Lower leg skin (tissue), 4 donors: ENCODE results near the gene EPHA6. TPM values are rescaled to one million over a fixed set of nuclear protein-coding genes. Genes with fewer than 3 reads are reported as not detected.
"Not testable (repeated sequence)": the region's sequence is repeated elsewhere in the genome, so short reads cannot be mapped to it uniquely, and the experiment has no call there.

Source experiments
- DNase-seq, 2 donors: peaks; one replicate each; pipeline ENCODE4 v3.0.0-alpha.2; 2019; ENCODE audit warnings: low spot score in 2 of 2
- H3K4me3 ChIP-seq: fragments of 200-600 bp; sonication (generic); 2 replicates; pipeline ENCODE4 v1.5.1; 2017; ENCODE audit warnings: mild to moderate bottlenecking, low read depth; ENCODE audit not compliant: poor library complexity, severe bottlenecking
- CTCF ChIP-seq, 3 donors: fragments of 450-650 bp; IDR thresholded peaks; one replicate each; pipeline ENCODE4 v1.5.1; 2016; ENCODE audit warnings: antibody characterized with exemption in 3 of 3, mild to moderate bottlenecking in 3 of 3, moderate library complexity in 2 of 3
- POLR2A ChIP-seq, 2 donors: fragments of 450-650 bp; IDR thresholded peaks; one replicate each; pipeline ENCODE4 v1.6.1; 2016 to 2017; ENCODE audit warnings: antibody characterized with exemption in 2 of 2, mild to moderate bottlenecking in 1 of 2, moderate library complexity in 1 of 2
- WGBS, 2 donors: methylation state at CpG; one replicate each; pipeline ENCODE4 v1.1.5; 2018; 5-methylcytosine and 5-hydroxymethylcytosine counted together
- intact Hi-C: fragments of 100-400 bp; cut with DNase I; formaldehyde crosslinking; loops from one replicate; pipeline ENCODE4 v1.15.0; 2023; ENCODE audit warnings: low total_unique reads
- total RNA-seq, 4 donors: library from RNA; depleted of rRNA; stranded (reverse); fragments of >200 nt; gene quantifications; one replicate each; pipeline ENCODE4 v1.1.0, GENCODE V29; 2016

Gene EPHA6
- total RNA-seq, 4 donors from 2014 or later, result 0.23 TPM; not detected in 3

GRCh38 chr3:97576221-97576620 lies 761.8 kb downstream of the EPHA6 start:
- TF ChIP-seq POLR2A (IDR thresholded peaks at IDR 0.05) (no peak), CTCF (IDR thresholded peaks at IDR 0.05) (no peak)
- intact Hi-C loops, result no loop called here
- 65 to 70% methylated on average over 2 of the region's 2 CpGs for WGBS, 2 donors
- H3K4me3 ChIP-seq, result no peak overlapping the region
- DNase-seq, result no peak

GRCh38 chr3:97579365-97579764 lies 765.0 kb downstream of the EPHA6 start:
- DNase-seq, result no peak
- no peak for TF ChIP-seq CTCF (IDR thresholded peaks at IDR 0.05)
- no peak for TF ChIP-seq POLR2A (IDR thresholded peaks at IDR 0.05)
- no peak overlapping the region for H3K4me3 ChIP-seq
- 81 to 86% methylated on average over 3 of the region's 3 CpGs for WGBS, 2 donors
- intact Hi-C loops, result no loop called here

GRCh38 chr3:97610626-97611025 lies 796.2 kb downstream of the EPHA6 start:
- intact Hi-C loops, result no loop called here

GRCh38 chr3:97612632-97613031 lies 798.2 kb downstream of the EPHA6 start:
- TF ChIP-seq POLR2A (IDR thresholded peaks at IDR 0.05), result no peak
- WGBS, 2 donors, result 87 to 92% methylated on average over 1 of the region's 1 CpG

More at GRCh38 chr3:97610626-97611025, 796.2 kb downstream of the EPHA6 start:
- no peak for TF ChIP-seq CTCF (IDR thresholded peaks at IDR 0.05)
- TF ChIP-seq POLR2A (IDR thresholded peaks at IDR 0.05), result no peak
- no peak for DNase-seq
- no peak overlapping the region for H3K4me3 ChIP-seq
- 79 to 86% methylated on average over 2 of the region's 2 CpGs for WGBS, 2 donors

GRCh38 chr3:97613139-97613538 lies 798.7 kb downstream of the EPHA6 start:
- WGBS, 2 donors, result 70 to 76% methylated on average over 2 of the region's 2 CpGs

More at GRCh38 chr3:97612632-97613031, 798.2 kb downstream of the EPHA6 start:
- intact Hi-C loops, result no loop called here
- no peak for DNase-seq
- H3K4me3 ChIP-seq, result no peak overlapping the region

GRCh38 chr3:97620514-97620913 lies 806.1 kb downstream of the EPHA6 start:
- 61 to 90% methylated on average over 1 of the region's 1 CpG for WGBS, 2 donors
- H3K4me3 ChIP-seq, DNase-seq, intact Hi-C loops: not testable (repeated sequence)

More at GRCh38 chr3:97613139-97613538, 798.7 kb downstream of the EPHA6 start:
- DNase-seq, result no peak
- no peak overlapping the region for H3K4me3 ChIP-seq
- TF ChIP-seq POLR2A (IDR thresholded peaks at IDR 0.05) (no peak), CTCF (IDR thresholded peaks at IDR 0.05) (no peak)
- intact Hi-C loops, result no loop called here

- WGBS, 2 donors, result 71 to 88% methylated on average over 1 of the region's 1 CpG
- H3K4me3 ChIP-seq, result no peak overlapping the region
- intact Hi-C loops, result no loop called here
- TF ChIP-seq POLR2A (IDR thresholded peaks at IDR 0.05) (no peak), CTCF (IDR thresholded peaks at IDR 0.05) (no peak)
- no peak for DNase-seq
Observed at GRCh38 chr3:97636465-97636864, 822.1 kb downstream of the EPHA6 start.
